SIG-M5 treated with dmso at 0.1 percent for 504 hours (cell line): ENCODE measurements around the gene CASP8.

Source experiments
- DNase-seq: peaks from one replicate; lab custom pipeline; 2025; ENCODE audit not compliant: unreplicated experiment; lab: John Stamatoyannopoulos, UW

The CASP8 gene

DNA sequence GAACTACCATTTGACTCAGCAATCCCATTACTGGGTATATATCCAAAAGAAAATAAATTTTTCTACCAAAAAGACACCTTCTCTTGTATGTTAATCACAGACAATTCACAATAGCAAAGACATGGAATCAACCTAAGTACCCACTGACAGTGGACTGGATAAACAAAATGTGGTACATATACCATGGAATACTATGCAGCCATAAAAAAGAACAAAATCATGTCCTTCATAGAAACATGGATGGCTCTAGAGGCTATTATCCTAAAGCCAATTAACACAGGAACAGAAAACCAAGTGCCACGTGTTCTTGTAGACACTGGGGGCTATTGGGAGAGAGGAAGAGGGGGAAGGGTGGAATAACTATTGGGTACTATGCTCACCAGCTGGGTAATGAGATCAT, 69.1 kb downstream of the CASP8 start:
- no peak for DNase-seq
